NCI-H510A (cell line): Measurements from ENCODE around the gene PLCH1.
A peak's percentile ranks its signal among the peaks of the same experiment; 100 is the strongest.
"Not testable (repeated sequence)": the region's sequence is repeated elsewhere in the genome, so short reads cannot be mapped to it uniquely, and the experiment has no call there.

Experiments used
- DNase-seq: peaks from one replicate; lab custom pipeline; 2025; lab: John Stamatoyannopoulos, UW

PLCH1 gene

GRCh38 chr3:155418407-155418806, 326.5 kb downstream of the PLCH1 start:
- no peak for DNase-seq

GRCh38 chr3:155417119-155417517, 327.8 kb downstream of the PLCH1 start:
- DNase-seq: no peak

GRCh38 chr3:155416500-155417118, 328.3 kb downstream of the PLCH1 start:
- DNase-seq: no peak

- no peak for DNase-seq
These were observed 332.0 kb downstream of the PLCH1 start for GRCh38 chr3:155412904-155413303.

GRCh38 chr3:155411500-155412223, 333.2 kb downstream of the PLCH1 start:
- no peak for DNase-seq

- no peak for DNase-seq
These were observed 335.5 kb downstream of the PLCH1 start for GRCh38 chr3:155409336-155409735.

GRCh38 chr3:155407971-155408370, 336.9 kb downstream of the PLCH1 start:
- no peak for DNase-seq

GRCh38 chr3:155407331-155407730, 337.5 kb downstream of the PLCH1 start:
- DNase-seq: no peak

- no peak for DNase-seq
These were observed 340.4 kb downstream of the PLCH1 start for GRCh38 chr3:155404486-155404885.

- DNase-seq: no peak
These were observed 342.2 kb downstream of the PLCH1 start for GRCh38 chr3:155402656-155403055.

GRCh38 chr3:155398046-155398445, 346.8 kb downstream of the PLCH1 start:
- no peak for DNase-seq

GRCh38 chr3:155394896-155395295, 350.0 kb downstream of the PLCH1 start:
- DNase-seq: not testable (repeated sequence)

- no peak for DNase-seq
These were observed 350.6 kb downstream of the PLCH1 start for GRCh38 chr3:155394240-155394639.

GRCh38 chr3:155393316-155393715, 351.6 kb downstream of the PLCH1 start:
- DNase-seq: no peak

- DNase-seq: no peak
These were observed 352.7 kb downstream of the PLCH1 start for GRCh38 chr3:155392138-155392537.

GRCh38 chr3:155391551-155391958, 353.3 kb downstream of the PLCH1 start:
- DNase-seq: no peak

- DNase-seq: no peak
These were observed 353.8 kb downstream of the PLCH1 start for GRCh38 chr3:155391104-155391503.

- DNase-seq: no peak
These were observed 354.5 kb downstream of the PLCH1 start for GRCh38 chr3:155390351-155390750.

GRCh38 chr3:155388417-155388816, 356.5 kb downstream of the PLCH1 start:
- no peak for DNase-seq

GRCh38 chr3:155387571-155387970, 357.3 kb downstream of the PLCH1 start:
- DNase-seq: no peak

- no peak for DNase-seq
These were observed 358.0 kb downstream of the PLCH1 start for GRCh38 chr3:155386919-155387318.

GRCh38 chr3:155385896-155386625, 358.8 kb downstream of the PLCH1 start:
- no peak for DNase-seq

GRCh38 chr3:155382396-155383042, 362.4 kb downstream of the PLCH1 start:
- peak; percentile 33 for DNase-seq
